GM23338 (cell line): Measurements from ENCODE around the gene JPH3. TPM values are rescaled to one million over a fixed set of nuclear protein-coding genes. Genes with fewer than 3 reads are reported as not detected.

Experiments used
- ATAC-seq: fragments of 200-7000 bp; cut with Tn5 transposase; 3 replicates; pipeline ENCODE4 v1.9.1; 2020
- DNase-seq: peaks from one replicate; pipeline ENCODE4 v3.0.0-alpha.2; 2015; ENCODE audit warnings: low spot score
- H2AFZ ChIP-seq: fragments of 200-600 bp; sonication (generic); 2 replicates; pipeline ENCODE4 v1.8.0; 2016; ENCODE audit warnings: antibody characterized with exemption, mild to moderate bottlenecking, moderate library complexity
- H3F3A ChIP-seq: fragments of 200-600 bp; sonication (generic); replicated peaks from 2 replicates; pipeline ENCODE4 v1.8.0; 2017; ENCODE audit warnings: antibody characterized with exemption, mixed run types, low read depth
- H3K27ac ChIP-seq: fragments of 200-600 bp; sonication (generic); 2 replicates; pipeline ENCODE4 v1.6.1; 2016; ENCODE audit warnings: low read depth
- H3K27me3 ChIP-seq: fragments of 200-600 bp; sonication (generic); 2 replicates; pipeline ENCODE4 v1.8.0; 2016; ENCODE audit warnings: mild to moderate bottlenecking, mixed run types, moderate library complexity; ENCODE audit not compliant: insufficient read depth
- H3K36me3 ChIP-seq: fragments of 200-600 bp; sonication (generic); 2 replicates; pipeline ENCODE4 v1.8.0; 2016; ENCODE audit warnings: mild to moderate bottlenecking; ENCODE audit not compliant: insufficient read depth
- H3K4me1 ChIP-seq: fragments of 200-600 bp; sonication (generic); 2 replicates; pipeline ENCODE4 v1.8.0; 2016; ENCODE audit warnings: mild to moderate bottlenecking, moderate library complexity; ENCODE audit not compliant: insufficient read depth
- H3K4me2 ChIP-seq: fragments of 200-600 bp; sonication (generic); 2 replicates; pipeline ENCODE4 v1.7.1; 2017; ENCODE audit warnings: mixed run types
- H3K4me3 ChIP-seq: fragments of 200-600 bp; sonication (generic); 2 replicates; pipeline ENCODE4 v1.6.1; 2016; ENCODE audit warnings: mixed run types
- H3K79me2 ChIP-seq: fragments of 200-600 bp; sonication (generic); replicated peaks from 2 replicates; pipeline ENCODE4 v1.8.0; 2017; ENCODE audit warnings: mild to moderate bottlenecking; ENCODE audit not compliant: insufficient read depth
- H3K9me2 ChIP-seq: fragments of 200-600 bp; sonication (generic); 2 replicates; pipeline ENCODE4 v1.8.0; 2017; ENCODE audit not compliant: insufficient read depth
- H4K20me1 ChIP-seq: fragments of 200-600 bp; sonication (generic); replicated peaks from 2 replicates; pipeline ENCODE4 v1.8.0; 2017; ENCODE audit warnings: mild to moderate bottlenecking; ENCODE audit not compliant: insufficient read depth
- H3K27ac Mint-ChIP-seq: 2 replicates; pipeline ENCODE4 v1.8.0; 2020; ENCODE audit warnings: inconsistent platforms, mild to moderate bottlenecking, moderate library complexity, mixed read lengths
- H3K27me3 Mint-ChIP-seq: 3 replicates; pipeline ENCODE4 v1.8.0; 2022; ENCODE audit warnings: low read depth, mild to moderate bottlenecking, moderate library complexity, mixed read lengths, inconsistent platforms; ENCODE audit not compliant: insufficient read depth, poor library complexity
- H3K36me3 Mint-ChIP-seq: 3 replicates; pipeline ENCODE4 v1.8.0; 2021; ENCODE audit warnings: low read depth, mild to moderate bottlenecking, inconsistent platforms, moderate library complexity, mixed read lengths
- H3K4me1 Mint-ChIP-seq: 3 replicates; pipeline ENCODE4 v1.8.0; 2020; ENCODE audit warnings: mild to moderate bottlenecking, inconsistent platforms, mixed read lengths
- H3K4me3 Mint-ChIP-seq: 3 replicates; pipeline ENCODE4 v1.8.0; 2021; ENCODE audit warnings: moderate library complexity, mild to moderate bottlenecking, inconsistent platforms, mixed read lengths
- H3K9me3 Mint-ChIP-seq: 3 replicates; pipeline ENCODE4 v1.8.0; 2020; ENCODE audit warnings: moderate library complexity, mild to moderate bottlenecking, inconsistent platforms, mixed read lengths
- CREB1 ChIP-seq: fragments of 250-450 bp; sonication (Bioruptor Pico); IDR thresholded peaks from 2 replicates; pipeline ENCODE4 v1.5.0; 2020; ENCODE audit warnings: low read depth, mild to moderate bottlenecking, moderate library complexity
- ETS1 ChIP-seq: IDR thresholded peaks from 2 replicates; pipeline ENCODE4 v1.6.1; 2016; ENCODE audit warnings: antibody characterized with exemption
- EZH2 ChIP-seq: fragments of 200-600 bp; sonication (generic); IDR thresholded peaks from one replicate; pipeline ENCODE4 v1.8.0; 2017; ENCODE audit warnings: antibody characterized with exemption, mild to moderate bottlenecking, low read depth; ENCODE audit not compliant: unreplicated experiment
- EZH2phosphoT487 ChIP-seq: fragments of 200-600 bp; sonication (generic); IDR thresholded peaks from one replicate; pipeline ENCODE4 v1.8.1; 2018; ENCODE audit warnings: antibody characterized with exemption; ENCODE audit not compliant: unreplicated experiment
- JUNB ChIP-seq: IDR thresholded peaks from one replicate; pipeline ENCODE4 v1.6.1; 2016; ENCODE audit warnings: antibody characterized with exemption; ENCODE audit not compliant: unreplicated experiment
- NANOG ChIP-seq: IDR thresholded peaks from 2 replicates; pipeline ENCODE4 v1.6.1; 2016; ENCODE audit warnings: antibody characterized with exemption, borderline replicate concordance
- POLR2AphosphoS5 ChIP-seq: IDR thresholded peaks from 2 replicates; pipeline ENCODE4 v1.6.1; 2016; ENCODE audit warnings: antibody characterized with exemption, low read depth
- REST ChIP-seq: IDR thresholded peaks from one replicate; pipeline ENCODE4 v1.6.1; 2018; ENCODE audit warnings: antibody characterized with exemption; ENCODE audit not compliant: unreplicated experiment
- ZNF114 ChIP-seq: fragments of 250-450 bp; sonication (Bioruptor Pico); IDR thresholded peaks from 2 replicates; pipeline ENCODE4 v1.5.0; 2020; ENCODE audit warnings: mild to moderate bottlenecking, moderate library complexity
- ZNF462 ChIP-seq: fragments of 250-450 bp; sonication (Bioruptor Pico); IDR thresholded peaks from 2 replicates; pipeline ENCODE4 v1.5.0; 2020; ENCODE audit warnings: mild to moderate bottlenecking, moderate library complexity
- polyA plus RNA-seq: library from polyadenylated mRNA; unstranded; fragments of >200 nt; fragmentation: Nextera tagmentation; extraction: Ambion mirVana; gene quantifications from 2 replicates; pipeline ENCODE4 v1.2.1, GENCODE V29; 2016
- total RNA-seq: library from RNA; depleted of rRNA; stranded (reverse); fragments of >200 nt; shearing (Covaris generic); gene quantifications from 2 replicates; pipeline ENCODE4 v1.2.3, GENCODE V29; 2014

JPH3 gene
- total and polyA plus RNA-seq, 2 experiments from 2014 or later, result 8.4 to 38.3 TPM

GRCh38 chr16:87613961-87614360, 11.7 kb downstream of the JPH3 start:
- no peak for TF ChIP-seq ETS1
- no peak for TF ChIP-seq ZNF114 (CRISPR knock-in tag)
- TF ChIP-seq REST, result no peak
- H3K4me1 Mint-ChIP-seq, result no peaks in the 10 kb centered on the region; the same call in 2 of the 3 replicates
- no peaks in the 10 kb centered on the region; the same call in 2 of the 3 replicates for H3K9me3 Mint-ChIP-seq
- Histone ChIP-seq H3K4me3 (no peak overlapping the region), H3K4me2 (no peak overlapping the region), H3K9me2 (no peaks in the 10 kb centered on the region), H4K20me1 (peaks cover 23% of the 10 kb centered on the region), H3K27me3 (no peaks in the 10 kb centered on the region), H3K79me2 (peaks cover 24% of the 10 kb centered on the region), H3K4me1 (no peaks in the 10 kb centered on the region), H2AFZ (no peak overlapping the region), H3K27ac (no peak overlapping the region), H3K36me3 (no peaks in the 10 kb centered on the region), H3F3A (no peaks in the 10 kb centered on the region)
- ATAC-seq, result no peak
- H3K27me3 Mint-ChIP-seq, result peaks cover 8% of the 10 kb centered on the region
- no peak for DNase-seq
- H3K36me3 Mint-ChIP-seq, result no peaks in the 10 kb centered on the region; the same call in 2 of the 3 replicates
- no peak overlapping the region for H3K4me3 Mint-ChIP-seq
- H3K27ac Mint-ChIP-seq, result no peak overlapping the region

DNA sequence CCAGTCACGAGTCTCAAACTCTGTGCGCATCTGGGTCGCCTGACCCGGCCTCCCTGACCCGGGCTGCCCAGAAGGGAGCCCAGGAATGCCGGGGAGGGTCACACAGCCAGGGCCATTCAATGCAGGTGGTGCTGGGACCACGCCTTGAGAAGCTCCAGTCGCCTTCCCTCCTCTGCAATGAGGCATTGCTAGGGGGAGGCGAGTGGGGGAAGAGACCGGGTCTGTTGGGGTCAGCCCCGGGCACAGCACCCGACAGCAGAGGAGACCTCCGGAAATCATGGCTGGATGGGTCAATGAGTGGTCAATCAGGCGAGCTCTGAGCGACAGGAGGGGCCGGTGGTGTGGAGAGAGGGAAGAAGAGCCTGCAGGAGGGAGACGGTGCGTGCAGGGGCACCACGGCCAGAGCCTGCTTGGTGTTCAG, 13.3 kb downstream of the JPH3 start:
- H3K36me3 ChIP-seq, result no peaks in the 10 kb centered on the region
- TF ChIP-seq CREB1 (CRISPR knock-in tag) (no peak), JUNB (no peak), NANOG (no peak), EZH2phosphoT487 (no peak), ZNF114 (CRISPR knock-in tag) (no peak), ZNF462 (CRISPR knock-in tag) (no peak), ETS1 (no peak), POLR2AphosphoS5 (no peak), EZH2 (no peak)

More for the DNA sequence above, 13.3 kb downstream of the JPH3 start:
- Histone ChIP-seq H3K9me2 (no peaks in the 10 kb centered on the region), H3K27me3 (no peaks in the 10 kb centered on the region), H3K79me2 (peaks cover 20% of the 10 kb centered on the region), H3K27ac (no peak overlapping the region), H2AFZ (no peak overlapping the region), H3K4me3 (no peak overlapping the region), H3K4me1 (no peaks in the 10 kb centered on the region; the same call in 1 of the 2 replicates), H3K4me2 (no peak overlapping the region), H3F3A (no peaks in the 10 kb centered on the region), H4K20me1 (peaks cover 6% of the 10 kb centered on the region; the same call in 1 of the 2 replicates)
- peaks cover 16% of the 10 kb centered on the region for H3K4me1 Mint-ChIP-seq
- ATAC-seq, result no peak
- no peak for DNase-seq
- H3K36me3 Mint-ChIP-seq, result no peaks in the 10 kb centered on the region; the same call in 2 of the 3 replicates
- no peak overlapping the region for H3K4me3 Mint-ChIP-seq
- peaks cover 10% of the 10 kb centered on the region for H3K27me3 Mint-ChIP-seq
- H3K27ac Mint-ChIP-seq, result no peak overlapping the region
- H3K9me3 Mint-ChIP-seq, result no peaks in the 10 kb centered on the region; the same call in 2 of the 3 replicates
